ENCODE measurements around the gene ISG20L2. TPM values are rescaled to one million over a fixed set of nuclear protein-coding genes. Genes with fewer than 3 reads are reported as not detected.
A peak's percentile ranks its signal among the peaks of the same experiment; 100 is the strongest.
"Not testable (repeated sequence)": the region's sequence is repeated elsewhere in the genome, so short reads cannot be mapped to it uniquely, and the experiment has no call there.

Gene ISG20L2
- polyA plus RNA-seq, 3 donors = 9.3 to 17.1 (median 15.7) TPM

- WGBS, 3 donors = 83 to 91% (median 86%) methylated on average over 10 of the region's 10 CpGs
- H3K27ac ChIP-seq (ENCODE audit: low read depth, low read length) = not testable (repeated sequence)
Observed at GRCh38 chr1:156757572-156758253, 29.1 kb upstream of the ISG20L2 start.

DNA sequence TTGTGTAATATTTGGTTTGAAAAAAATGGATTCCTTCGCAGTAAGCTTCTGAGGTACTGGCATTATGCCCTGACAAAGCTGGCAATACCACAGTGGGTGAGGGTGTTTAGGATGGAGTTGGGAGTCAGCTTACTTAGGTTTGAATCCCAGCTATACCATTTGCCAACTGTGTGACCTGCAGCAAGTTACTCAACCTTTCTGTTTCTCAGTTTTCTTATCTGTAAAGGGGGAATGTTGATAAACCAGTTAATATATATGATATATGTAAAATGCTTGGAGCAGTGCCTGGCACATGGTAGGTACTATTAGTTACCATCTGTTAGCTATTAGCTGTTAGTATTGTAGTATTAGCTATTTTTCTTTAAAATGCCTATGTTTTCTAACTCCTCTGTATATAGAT, 27.8 kb upstream of the ISG20L2 start:
- WGBS, 3 donors = 96 to 100% (median 97%) methylated on average over 1 of the region's 1 CpG
- no peak overlapping the region for H3K27ac ChIP-seq (ENCODE audit: low read depth, low read length)

- 50 to 75% (median 55%) methylated on average over 5 of the region's 5 CpGs for WGBS, 3 donors
Observed at GRCh38 chr1:156755527-156755950, 27.0 kb upstream of the ISG20L2 start.

GRCh38 chr1:156754219-156754618, 25.7 kb upstream of the ISG20L2 start:
- H3K27ac ChIP-seq (ENCODE audit: low read depth, low read length) = no peak overlapping the region
- WGBS, 3 donors = 55 to 83% (median 56%) methylated on average over 8 of the region's 8 CpGs

More at GRCh38 chr1:156755527-156755950, 27.0 kb upstream of the ISG20L2 start:
- no peak overlapping the region for H3K27ac ChIP-seq (ENCODE audit: low read depth, low read length)

DNA sequence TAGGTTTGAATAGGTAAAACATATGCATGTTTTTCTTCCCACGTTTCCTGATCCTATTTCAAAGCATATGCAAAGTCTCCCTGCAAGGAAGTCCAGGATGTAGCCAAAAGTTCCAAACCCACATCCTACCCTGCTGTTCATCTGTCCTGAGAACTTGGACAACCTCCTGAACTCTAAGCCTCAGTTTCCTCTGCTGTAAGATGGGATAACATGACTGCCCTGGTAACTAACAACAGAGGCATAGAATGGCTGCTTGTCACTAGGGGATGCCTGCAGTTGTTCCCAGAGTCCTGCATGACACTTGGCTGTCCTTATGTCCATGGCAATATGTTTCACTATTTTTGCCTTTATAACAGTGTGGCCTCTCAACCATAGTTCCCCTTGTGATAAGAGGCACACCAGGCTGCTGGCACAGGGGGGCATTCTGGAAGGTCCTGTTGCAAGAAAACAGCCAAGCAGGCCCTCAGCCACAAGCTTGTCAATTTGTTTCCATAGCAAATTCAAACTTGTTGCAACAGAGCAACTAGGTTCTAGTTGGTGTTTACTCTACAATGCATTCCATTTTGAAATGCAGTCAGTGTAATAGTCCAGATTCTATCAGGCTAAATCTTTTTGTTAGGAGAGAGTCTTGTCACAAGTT, 24.4 kb upstream of the ISG20L2 start:
- 15 to 21% (median 17%) methylated on average over 1 of the region's 1 CpG for WGBS, 3 donors
- H3K27ac ChIP-seq (ENCODE audit: low read depth, low read length) = no peak overlapping the region

DNA sequence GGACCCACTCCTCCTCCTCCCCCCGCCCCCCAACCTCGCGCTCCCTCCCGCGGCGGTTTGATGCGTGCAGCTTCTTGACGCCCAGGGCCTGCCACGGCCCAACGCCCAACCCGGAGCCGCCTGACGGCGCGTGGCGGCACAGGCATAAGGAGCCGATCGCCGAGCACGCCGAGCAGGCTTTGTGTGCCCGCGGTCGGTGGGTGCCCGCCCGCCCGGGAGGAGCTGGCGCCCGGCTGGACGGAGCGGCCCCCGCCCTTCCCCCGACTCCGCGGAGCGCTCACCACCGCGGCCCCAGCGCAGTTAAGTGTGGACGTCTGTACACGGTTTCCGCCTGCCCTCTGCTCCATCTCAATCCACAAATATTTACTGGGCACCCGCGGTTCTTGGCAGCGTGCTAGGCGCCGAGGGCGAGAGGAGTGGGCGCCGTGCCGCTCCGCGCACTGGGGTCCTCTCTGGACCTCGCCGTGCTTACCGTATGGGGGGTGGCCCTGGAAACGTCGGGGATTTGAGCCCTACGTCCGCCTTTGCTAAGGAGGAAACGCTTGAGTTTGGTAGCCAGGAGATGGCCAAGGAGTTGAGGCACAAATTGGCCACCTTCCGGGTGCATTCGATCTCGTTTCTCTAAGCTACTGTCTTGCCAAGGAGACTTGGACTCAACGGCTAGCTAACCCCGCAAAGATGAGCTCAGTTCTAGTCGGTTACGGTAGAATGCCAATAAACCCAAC, 23.4 kb upstream of the ISG20L2 start:
- peak overlapping the region; percentile 84 for H3K27ac ChIP-seq (ENCODE audit: low read depth, low read length)
- 0 to 1% (median 1%) methylated on average over 52 to 68 of the region's 68 CpGs for WGBS, 3 donors

- peak within 1 kb of the TSS; percentile 84 for H3K27ac ChIP-seq (ENCODE audit: low read depth, low read length)
- WGBS, 3 donors = 0 to 1% (median 0%) methylated on average over 27 to 48 of the region's 48 CpGs
Observed at GRCh38 chr1:156751451-156751756, 22.8 kb upstream of the ISG20L2 start, which contains the start of gene HDGF. TSS of gene HDGF (minus strand) at chr1:156751675. CDS start at chr1:156751429, 246 bp downstream.

DNA sequence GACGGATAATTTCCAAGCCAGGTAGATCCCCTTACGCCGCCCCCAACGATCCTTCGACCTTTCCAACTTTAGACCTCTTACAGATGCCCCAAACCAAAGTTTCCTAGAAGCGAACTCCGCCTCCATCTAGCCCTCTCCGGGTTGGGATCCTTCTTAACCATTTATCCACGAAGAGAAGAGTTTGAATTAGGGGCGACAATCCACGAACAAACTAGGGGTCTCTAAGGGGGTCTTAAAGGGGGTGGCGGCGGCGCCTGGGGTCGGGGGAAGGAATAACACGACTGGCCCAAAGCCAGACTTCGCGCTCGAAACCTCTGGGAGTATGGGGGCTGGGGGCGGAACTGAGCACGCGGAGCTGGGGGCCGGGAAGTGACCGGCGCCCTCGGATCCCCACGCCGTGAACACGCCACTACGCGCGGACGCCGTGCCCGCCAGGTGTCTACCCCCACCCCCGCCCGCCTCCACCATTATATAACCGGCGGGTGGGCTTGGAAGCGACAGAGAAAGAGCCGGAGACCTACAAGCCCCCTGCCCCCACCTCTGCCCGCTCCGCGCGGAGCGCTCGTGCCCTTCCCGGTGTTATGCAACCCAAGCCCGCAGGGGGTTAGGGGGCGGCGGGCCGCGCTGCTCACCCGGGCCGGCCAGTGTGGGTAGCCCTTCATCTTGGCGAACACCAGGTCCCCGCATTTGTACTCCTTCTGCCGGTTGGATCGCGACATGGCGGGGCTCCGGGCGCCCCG, 22.3 kb upstream of the ISG20L2 start:
- WGBS, 3 donors = 0% methylated on average over 50 to 64 of the region's 64 CpGs
- peak overlapping the region; percentile 84 for H3K27ac ChIP-seq (ENCODE audit: low read depth, low read length)

DNA sequence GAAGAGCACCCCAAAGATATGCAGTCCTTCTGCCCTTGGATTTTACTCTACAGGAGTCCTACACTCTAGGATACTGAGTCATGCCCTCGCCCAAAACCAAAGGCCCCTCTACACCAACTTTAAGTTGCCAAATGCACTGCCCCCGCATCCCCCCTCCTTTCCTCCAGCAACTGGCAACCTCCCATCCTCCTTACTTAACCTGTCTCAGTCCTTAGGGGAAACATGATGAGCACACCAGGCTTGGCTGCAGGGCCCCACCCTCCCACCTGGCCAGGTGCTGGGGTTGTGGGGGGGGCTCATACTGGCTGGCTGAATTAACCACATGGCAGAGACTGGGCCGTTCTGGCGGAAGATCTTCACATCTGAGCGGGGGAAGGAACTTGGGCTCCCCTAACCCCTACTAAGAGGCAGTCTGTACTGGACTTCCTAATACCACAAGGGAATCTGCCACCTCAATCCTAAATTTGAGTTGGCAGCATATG, 21.7 kb upstream of the ISG20L2 start:
- H3K27ac ChIP-seq (ENCODE audit: low read depth, low read length) = peak overlapping the region; percentile 84
- WGBS, 3 donors = 1 to 3% (median 2%) methylated on average over 5 of the region's 5 CpGs

- peak overlapping the region; percentile 84 for H3K27ac ChIP-seq (ENCODE audit: low read depth, low read length)
- 18 to 20% (median 19%) methylated on average over 8 of the region's 8 CpGs for WGBS, 3 donors
Observed at GRCh38 chr1:156749419-156750118, 21.0 kb upstream of the ISG20L2 start.

DNA sequence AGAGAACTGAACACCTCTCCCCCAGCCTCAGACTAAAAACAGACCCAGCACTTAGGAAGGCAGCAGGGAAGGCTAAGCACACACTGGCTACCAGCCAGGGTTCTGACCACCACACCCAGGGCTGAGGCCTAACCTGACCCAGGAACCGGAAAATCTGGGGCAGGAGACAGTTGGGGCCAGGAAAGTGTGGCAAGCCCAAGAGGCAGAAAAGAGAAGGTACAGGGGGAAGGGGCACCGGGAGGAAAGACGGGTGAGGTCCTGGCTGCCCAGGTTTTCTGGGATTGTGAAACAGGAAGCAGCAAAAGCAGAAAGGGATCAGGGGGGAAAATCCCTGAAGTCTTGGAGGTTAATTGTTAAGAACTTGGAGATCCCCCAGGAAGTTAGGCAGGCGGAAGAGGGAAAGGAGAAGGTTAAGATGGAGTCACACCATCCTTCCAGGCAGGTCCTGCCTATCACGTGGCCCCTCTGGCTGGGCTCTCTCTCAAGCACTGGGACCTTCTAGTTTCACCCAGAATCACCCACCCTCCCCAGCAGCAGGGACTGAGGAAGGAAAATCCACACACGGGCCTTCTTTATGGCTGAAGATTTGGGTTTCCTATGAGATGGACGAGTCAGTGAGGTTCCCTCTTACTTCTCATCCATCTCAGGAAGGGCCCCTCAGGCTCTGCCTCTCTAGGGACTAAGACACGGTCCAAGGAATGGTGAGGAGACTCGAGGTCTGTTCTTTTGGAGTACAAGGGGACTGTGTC, 20.3 kb upstream of the ISG20L2 start:
- WGBS, 3 donors = 3 to 13% (median 5%) methylated on average over 9 of the region's 9 CpGs
- peak overlapping the region; percentile 84 for H3K27ac ChIP-seq (ENCODE audit: low read depth, low read length)

DNA sequence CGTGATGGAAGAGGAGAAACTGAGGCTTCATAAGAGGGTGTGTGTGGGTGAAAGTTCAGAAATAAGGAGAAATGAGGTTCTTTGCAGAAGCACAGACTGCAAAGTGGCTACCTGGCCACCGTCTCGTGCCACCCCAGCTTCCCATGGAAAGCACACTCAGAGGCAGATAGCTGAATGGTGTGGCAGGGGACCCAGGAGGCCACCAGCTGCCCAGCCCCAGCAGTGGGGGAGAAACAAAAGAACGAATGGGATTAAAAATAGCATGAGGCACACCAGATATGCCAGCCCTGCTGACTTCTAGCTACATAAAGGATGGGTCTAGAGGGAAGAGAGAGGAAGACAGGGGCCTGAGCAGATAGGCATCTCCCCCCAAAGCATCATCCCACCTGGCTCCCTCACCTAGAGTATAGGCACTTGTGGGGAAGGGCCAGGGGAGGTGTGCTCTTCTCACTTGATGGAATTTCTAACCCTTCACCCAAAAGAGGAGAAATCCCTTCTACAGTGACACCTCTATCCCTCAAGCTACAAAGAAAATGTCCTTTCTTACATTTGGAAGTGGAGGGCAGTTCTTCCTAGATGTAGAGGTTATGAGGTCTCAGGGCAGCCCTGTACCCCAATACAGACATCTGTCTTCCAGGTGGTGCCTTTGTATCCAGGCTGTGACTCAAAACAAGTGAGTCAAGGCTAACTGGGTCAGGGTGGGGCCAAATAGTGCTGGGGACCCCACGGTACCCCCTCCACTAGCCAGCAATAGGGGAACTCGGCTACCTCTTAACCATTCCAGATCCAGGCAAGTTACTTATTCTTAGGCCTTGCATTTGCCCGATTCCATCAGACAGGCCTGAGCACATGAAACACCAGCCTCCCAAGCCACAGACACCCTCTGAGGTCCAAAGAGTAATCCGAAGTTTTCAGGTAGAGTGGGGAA, 19.4 kb upstream of the ISG20L2 start:
- peak overlapping the region; percentile 84 for H3K27ac ChIP-seq (ENCODE audit: low read depth, low read length)
- 8 to 11% (median 9%) methylated on average over 8 of the region's 8 CpGs for WGBS, 3 donors

DNA sequence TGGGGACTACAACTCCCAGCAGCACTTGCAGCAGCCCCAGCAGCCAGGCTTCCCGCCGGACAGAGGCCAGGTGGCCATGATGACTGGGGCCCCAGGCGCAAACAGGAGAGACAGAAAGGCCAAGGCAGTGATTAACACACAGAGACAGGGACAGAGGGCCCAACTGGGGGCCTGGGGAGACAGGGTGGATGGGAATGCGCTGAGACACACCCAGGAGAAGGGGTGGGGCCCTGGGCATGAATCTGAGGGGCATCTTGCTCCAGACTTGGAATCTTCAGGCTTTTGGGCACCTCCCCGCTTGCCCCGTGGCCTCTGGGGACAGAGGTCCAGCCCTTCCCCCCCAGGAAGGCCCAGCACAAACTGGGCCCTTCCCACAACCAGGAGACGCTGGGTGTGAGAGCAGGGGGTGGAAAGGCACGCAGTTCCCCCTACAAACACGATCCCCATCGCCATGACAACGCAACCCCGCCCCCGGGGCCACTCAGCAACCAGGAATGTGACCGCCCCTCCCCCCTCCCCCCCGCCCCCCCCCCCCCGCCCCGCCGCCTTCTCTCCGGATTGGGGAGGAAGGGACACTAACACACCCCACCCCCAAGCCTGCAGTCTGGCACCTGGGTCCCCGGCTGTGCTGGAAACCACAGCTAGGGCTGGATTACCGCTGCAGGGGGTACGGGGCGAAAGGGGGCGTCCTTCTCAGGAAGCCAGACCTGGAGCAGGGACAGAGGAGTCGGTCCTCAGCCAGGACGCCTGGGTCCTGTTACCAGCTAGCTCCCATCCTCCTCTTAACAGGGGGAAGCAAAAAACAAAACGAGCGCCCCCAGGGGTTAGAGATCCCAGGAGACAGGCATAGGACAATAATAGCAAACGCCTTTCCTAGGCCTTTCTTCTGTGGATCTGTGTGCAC, 18.4 kb upstream of the ISG20L2 start:
- 1 to 3% (median 2%) methylated on average over 17 to 24 of the region's 29 CpGs for WGBS, 3 donors
- peak overlapping the region; percentile 91 for H3K27ac ChIP-seq (ENCODE audit: low read depth, low read length)

DNA sequence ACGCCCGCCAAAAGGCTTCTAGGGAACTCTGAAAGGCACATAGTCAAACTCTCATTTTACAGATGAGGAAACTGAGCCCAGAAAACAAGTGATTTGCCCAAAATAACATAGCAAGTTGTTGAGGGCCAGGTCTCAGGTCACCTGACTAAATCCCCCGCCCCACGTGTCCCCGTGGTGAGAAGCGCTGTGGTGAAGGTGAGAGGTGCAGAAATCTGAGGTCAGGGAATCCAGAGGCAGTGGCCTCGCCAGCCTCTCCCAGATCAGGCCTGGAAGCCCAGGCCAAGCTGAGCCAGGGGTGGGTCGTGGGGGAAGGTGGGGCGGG, 17.8 kb upstream of the ISG20L2 start:
- 35 to 56% (median 43%) methylated on average over 9 of the region's 9 CpGs for WGBS, 3 donors
- peak overlapping the region; percentile 91 for H3K27ac ChIP-seq (ENCODE audit: low read depth, low read length)

DNA sequence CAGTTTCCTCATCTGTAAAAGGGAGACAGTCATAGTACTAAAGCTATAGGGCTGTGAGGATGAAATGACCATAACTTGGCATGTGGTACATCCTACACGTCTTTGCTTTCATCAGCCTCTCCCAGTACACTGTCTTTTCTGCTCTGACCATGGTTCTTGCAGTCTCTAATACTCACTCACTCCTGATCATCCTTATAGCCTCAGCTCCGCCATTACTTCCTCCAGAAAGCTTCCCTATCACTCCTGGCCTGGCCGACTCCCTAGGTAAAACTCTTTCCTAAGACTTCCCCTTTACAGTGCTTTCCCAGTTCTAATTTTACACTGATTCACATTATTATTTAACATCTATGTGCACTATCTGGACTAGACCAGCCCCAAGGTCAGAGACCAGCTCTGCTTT, 17.3 kb upstream of the ISG20L2 start:
- peak overlapping the region; percentile 91 for H3K27ac ChIP-seq (ENCODE audit: low read depth, low read length)
- 46 to 50% (median 48%) methylated on average over 3 of the region's 3 CpGs for WGBS, 3 donors
